Measurements from ENCODE around the gene SARDH. TPM values are rescaled to one million over a fixed set of nuclear protein-coding genes. Genes with fewer than 3 reads are reported as not detected.

Gene SARDH
- total RNA-seq, 1 donor from 2014 or later: 5.1 TPM

GRCh38 chr9:133728856-133729616 is 9.1 kb downstream of the SARDH start:
- TF ChIP-seq CTCF (IDR thresholded peaks at IDR 0.05; ENCODE audit: unreplicated experiment): no peak
- Mint-ChIP-seq H3K27ac (no peak overlapping the region), H3K27me3 (peaks cover 7% of the 10 kb centered on the region), H3K36me3 (ENCODE audit: insufficient read depth) (no peaks in the 10 kb centered on the region), H3K4me1 (ENCODE audit: low read depth) (no peaks in the 10 kb centered on the region), H3K4me3 (ENCODE audit: low read depth) (no peak overlapping the region), H3K9me3 (ENCODE audit: low read depth) (peaks cover under 1% of the 10 kb centered on the region)
- DNase-seq (ENCODE audit: low spot score, unreplicated experiment): peak; percentile 5

- Mint-ChIP-seq H3K27ac (no peak overlapping the region), H3K4me3 (ENCODE audit: low read depth) (no peak overlapping the region), H3K4me1 (ENCODE audit: low read depth) (no peaks in the 10 kb centered on the region), H3K36me3 (ENCODE audit: insufficient read depth) (peaks cover 2% of the 10 kb centered on the region), H3K9me3 (ENCODE audit: low read depth) (peaks cover 3% of the 10 kb centered on the region), H3K27me3 (peaks cover 7% of the 10 kb centered on the region)
- TF ChIP-seq CTCF (IDR thresholded peaks at IDR 0.05; ENCODE audit: unreplicated experiment): no peak
- DNase-seq (ENCODE audit: low spot score, unreplicated experiment): peak; percentile 5
Measured at GRCh38 chr9:133727876-133728441, 10.2 kb downstream of the SARDH start.

GRCh38 chr9:133727277-133727875 is 10.8 kb downstream of the SARDH start:
- Mint-ChIP-seq H3K36me3 (ENCODE audit: insufficient read depth) (peaks cover 2% of the 10 kb centered on the region), H3K4me1 (ENCODE audit: low read depth) (no peaks in the 10 kb centered on the region), H3K4me3 (ENCODE audit: low read depth) (no peak overlapping the region), H3K27ac (no peak overlapping the region), H3K9me3 (ENCODE audit: low read depth) (peaks cover 3% of the 10 kb centered on the region), H3K27me3 (peaks cover 7% of the 10 kb centered on the region)
- peak; percentile 20 for TF ChIP-seq CTCF (IDR thresholded peaks at IDR 0.05; ENCODE audit: unreplicated experiment)
- DNase-seq (ENCODE audit: low spot score, unreplicated experiment): no peak

- TF ChIP-seq CTCF (IDR thresholded peaks at IDR 0.05; ENCODE audit: unreplicated experiment): peak; percentile 67
- Mint-ChIP-seq H3K27me3 (peaks cover 7% of the 10 kb centered on the region), H3K4me3 (ENCODE audit: low read depth) (no peak overlapping the region), H3K9me3 (ENCODE audit: low read depth) (peaks cover 3% of the 10 kb centered on the region), H3K36me3 (ENCODE audit: insufficient read depth) (peaks cover 2% of the 10 kb centered on the region), H3K27ac (peak overlapping the region; percentile 73), H3K4me1 (ENCODE audit: low read depth) (no peaks in the 10 kb centered on the region)
- DNase-seq (ENCODE audit: low spot score, unreplicated experiment): no peak
Measured at GRCh38 chr9:133726401-133727276, 11.5 kb downstream of the SARDH start.

- no peak for TF ChIP-seq CTCF (IDR thresholded peaks at IDR 0.05; ENCODE audit: unreplicated experiment)
- Mint-ChIP-seq H3K36me3 (ENCODE audit: insufficient read depth) (peaks cover 2% of the 10 kb centered on the region), H3K4me3 (ENCODE audit: low read depth) (no peak overlapping the region), H3K9me3 (ENCODE audit: low read depth) (peaks cover 3% of the 10 kb centered on the region), H3K27ac (no peak overlapping the region), H3K4me1 (ENCODE audit: low read depth) (no peaks in the 10 kb centered on the region), H3K27me3 (peaks cover 7% of the 10 kb centered on the region)
- DNase-seq (ENCODE audit: low spot score, unreplicated experiment): no peak
Measured at GRCh38 chr9:133725886-133726285, 12.3 kb downstream of the SARDH start.
